IPS-11a (cell line): ENCODE results near the gene ELP4.

Experiments used
- H3K4me3 ChIP-seq: one replicate; pipeline ENCODE4 v1.5.1; 2013; ENCODE audit warnings: low read depth, low read length, control low read depth

The ELP4 gene

DNA sequence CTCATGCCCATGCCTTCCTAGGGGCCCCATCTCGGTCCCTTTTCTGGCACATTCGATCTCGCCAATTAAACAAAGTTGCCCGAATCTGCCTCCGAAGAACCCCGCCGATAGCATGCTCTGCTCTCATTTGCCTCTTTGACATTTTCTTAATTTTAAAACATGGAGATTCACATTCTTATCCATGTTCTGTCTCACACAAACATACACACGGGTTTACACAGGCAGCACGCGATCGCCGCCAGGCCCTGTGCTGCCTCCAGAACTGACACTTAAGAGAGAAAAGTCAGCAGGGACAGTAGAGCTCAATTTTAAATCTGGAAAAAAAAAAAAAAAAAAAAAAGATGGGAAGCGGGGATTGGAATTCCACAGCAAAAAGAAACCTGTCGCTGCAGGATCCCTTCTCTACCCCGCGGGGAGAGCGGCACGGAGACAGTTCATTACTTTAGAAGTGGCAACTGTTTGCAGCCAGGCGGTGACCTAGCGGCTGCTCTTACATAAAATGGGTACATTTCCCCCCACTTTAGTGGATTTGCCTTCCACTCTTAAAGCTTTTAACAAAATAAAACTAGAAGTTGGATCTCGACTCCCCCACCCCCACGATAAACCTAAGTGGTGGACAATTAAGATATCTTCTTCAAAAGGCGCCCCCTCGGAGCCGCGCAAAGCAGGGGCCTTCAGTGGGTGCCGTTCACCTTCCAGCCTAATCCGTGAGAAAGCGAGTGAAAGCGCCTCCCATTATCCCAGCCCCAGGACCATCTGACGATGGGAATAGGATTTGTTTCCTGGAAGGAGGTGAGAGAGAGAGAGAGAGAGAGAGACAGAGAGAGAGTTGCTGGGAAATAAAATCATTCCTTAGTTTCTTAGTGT, 287.9 kb downstream of the ELP4 start:
- H3K4me3 ChIP-seq: peak overlapping the region; percentile 8

DNA sequence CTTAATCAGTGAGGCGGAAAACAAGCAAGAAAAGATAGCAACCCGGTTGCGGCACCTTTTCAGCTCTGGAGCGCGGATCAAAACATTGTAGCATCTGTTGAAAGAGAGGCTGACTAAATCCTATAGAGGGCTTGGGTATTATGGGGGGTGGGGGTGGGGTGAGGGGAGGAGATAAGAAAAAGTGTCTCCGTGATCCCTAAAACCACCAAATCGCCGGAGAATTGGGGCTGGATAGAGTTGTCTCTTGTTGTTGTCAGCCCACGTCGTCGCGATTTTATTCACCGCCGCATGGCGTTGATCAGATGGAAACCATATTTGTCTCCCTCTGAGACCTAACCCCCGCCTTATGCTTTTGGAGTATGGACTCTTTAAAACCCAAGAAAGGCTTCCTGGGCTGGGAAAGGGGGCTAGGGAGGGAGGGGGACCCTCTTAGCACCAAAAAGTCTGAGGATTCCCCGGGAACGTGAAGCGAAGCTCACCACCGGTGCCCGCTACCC, 288.5 kb downstream of the ELP4 start:
- H3K4me3 ChIP-seq: peak overlapping the region; percentile 37

DNA sequence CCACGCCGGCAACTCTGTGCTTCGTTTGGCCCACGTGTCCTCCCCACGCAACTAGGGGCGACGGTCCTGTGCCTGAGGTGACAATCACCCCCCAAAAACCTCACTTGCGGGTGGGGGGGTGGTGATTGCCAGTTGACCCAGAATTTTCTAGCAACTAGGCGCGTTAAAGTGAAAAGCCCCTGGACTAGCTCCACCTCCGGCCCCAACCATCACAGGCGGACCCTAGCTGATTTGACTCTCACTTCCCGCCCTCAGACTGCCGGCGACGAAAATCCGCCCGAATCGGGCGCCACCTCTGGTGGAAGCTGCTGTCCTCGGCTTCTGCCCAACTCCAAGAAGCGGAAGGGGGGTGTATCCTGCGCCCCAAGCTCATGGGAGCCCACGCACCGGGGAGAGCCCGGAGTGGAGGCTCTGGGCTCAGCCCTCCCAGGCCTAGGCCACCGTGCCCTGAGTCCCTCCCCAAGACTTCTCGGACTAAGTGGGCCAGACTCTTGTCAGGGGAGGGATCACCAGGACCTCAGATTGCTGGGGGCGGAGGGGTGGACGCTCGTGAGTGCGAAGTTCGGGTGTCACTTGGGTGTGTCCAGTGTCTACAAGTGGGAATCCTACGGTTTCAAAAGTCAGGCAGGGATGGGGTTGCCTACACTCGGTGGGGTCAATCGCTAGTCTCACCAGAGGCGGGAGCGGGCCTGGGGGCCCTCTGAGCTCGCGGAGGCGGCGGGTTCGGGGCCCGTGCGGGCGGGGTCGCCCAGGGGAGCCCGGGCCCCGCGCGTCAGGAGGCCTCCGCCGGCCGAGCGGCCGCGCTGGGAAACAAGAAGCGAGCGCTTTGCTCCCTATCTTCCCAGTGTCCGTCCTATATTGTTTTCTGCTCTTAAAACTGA, 289.2 kb downstream of the ELP4 start:
- peak overlapping the region; percentile 37 for H3K4me3 ChIP-seq

DNA sequence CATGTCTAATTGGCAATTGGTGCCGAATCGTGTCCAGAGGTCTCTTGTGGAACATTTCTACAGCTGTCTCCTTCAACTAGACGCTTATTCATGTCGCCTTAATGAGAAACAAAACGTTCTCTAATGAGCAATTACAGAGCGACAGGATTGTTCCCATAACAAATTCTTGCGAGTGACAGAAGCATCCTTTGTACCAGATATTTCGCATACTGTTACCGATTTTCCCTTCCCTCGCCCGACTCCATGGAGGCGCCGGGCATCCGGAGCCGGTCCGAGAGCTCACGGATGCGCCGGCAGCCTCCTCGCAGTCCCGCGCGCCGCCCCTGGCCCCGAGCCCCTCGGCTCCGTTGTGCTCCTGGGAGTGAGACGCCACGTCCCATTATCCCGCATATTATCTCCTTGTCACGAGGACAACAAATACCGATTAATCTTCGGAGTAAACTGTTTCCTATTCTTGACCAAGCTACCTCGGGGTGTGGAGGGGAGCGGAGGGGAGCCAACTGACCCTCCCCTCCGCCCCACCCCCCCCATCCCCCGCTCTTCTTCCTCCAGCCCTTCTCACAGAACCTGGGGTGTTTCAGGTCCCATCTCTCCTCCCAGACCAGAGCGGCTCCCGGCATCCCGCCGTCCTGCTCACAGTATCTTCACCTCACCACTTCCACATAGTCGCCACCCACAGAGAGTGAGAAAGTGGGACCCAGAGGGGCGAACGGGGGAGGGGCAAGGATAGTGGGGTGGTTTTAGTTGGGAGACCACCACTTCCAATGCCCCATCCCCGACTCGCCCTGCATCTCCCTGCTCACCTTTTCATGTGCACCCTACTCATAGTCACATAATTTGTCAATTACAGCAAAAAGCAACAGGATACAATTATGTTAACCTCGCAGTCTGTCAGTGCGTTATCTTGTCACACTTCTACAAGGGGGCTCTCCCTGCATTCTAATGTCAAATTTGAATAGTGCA, 290.1 kb downstream of the ELP4 start:
- no peak overlapping the region for H3K4me3 ChIP-seq

DNA sequence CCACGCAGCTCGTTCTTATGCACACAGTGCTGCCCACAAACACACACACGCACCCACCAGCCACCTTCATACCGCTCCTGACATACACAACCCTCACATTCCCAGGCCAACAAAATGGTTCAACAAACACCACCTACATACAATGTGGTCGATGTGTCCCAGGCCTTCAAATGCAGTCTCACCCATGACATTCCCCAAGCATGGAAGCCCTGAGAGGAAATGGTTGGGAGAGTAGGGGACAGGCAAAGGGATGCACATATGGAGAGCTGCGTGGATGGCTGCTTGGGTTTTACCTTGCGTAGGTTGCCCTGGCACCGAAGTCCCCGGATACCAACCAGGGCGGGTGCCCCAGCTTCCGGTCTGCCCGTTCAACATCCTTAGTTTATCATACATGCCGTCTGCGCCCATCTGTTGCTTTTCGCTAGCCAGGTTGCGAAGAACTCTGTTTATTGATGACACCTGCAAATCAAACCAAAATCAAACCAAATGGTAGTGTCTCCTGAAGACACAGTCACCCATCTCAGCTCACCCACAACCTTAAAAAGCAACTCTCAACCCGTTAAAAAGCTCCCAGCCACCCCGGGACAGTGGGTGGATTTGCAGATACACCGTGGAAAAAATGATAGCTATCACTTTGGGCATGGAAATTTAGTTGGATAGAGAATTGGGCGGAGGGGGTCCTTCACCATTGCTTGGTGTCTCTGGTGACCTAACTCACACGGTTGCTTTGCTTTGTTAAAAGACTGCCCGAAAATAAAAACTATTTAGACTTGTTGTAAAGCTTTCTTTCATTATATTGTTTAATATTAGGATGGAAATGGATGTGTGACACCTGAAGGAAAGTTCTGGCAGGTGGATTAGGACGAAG, 291.1 kb downstream of the ELP4 start:
- H3K4me3 ChIP-seq: no peak overlapping the region

DNA sequence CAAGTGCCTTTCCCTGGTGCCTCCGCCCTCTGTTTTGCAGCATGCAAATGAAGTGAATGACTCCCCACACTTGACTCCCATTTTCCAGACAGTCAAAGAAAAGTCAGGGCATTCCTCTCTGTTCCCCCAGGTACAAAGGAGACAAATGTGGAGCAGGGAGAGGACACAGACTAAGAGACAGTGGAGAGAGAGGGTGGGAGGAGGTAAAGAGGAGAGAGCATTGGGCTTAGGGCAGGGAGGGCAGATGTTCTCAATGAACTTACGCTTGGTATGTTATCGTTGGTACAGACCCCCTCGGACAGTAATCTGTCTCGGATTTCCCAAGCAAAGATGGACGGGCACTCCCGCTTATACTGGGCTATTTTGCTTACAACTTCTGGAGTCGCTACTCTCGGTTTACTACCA, 291.7 kb downstream of the ELP4 start:
- no peak overlapping the region for H3K4me3 ChIP-seq

DNA sequence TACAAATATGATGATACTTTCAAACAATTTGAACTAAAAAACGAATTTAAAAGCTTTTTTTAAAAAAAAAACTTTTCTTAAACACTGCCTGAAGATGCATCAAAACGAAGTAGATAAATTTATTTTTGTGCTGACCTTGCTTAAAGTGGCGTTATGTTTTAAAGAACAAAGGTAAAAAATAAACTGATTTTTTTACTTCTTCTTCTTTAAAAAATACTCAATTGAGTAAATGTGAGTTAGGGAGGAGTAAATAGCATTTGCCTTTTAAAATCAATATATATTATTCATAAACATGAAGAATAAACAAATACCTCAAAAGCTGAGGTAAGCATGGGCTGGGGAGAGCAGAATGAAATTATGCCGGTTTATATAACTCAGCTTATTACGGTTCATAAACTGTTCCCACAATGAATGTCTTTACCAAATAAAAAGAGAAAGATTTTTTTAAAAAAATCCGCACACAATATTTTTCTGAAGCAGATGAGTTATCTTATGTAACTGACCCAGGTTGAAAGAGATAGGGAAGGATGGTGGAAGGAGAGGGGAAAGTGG, 292.5 kb downstream of the ELP4 start:
- H3K4me3 ChIP-seq: no peak overlapping the region

DNA sequence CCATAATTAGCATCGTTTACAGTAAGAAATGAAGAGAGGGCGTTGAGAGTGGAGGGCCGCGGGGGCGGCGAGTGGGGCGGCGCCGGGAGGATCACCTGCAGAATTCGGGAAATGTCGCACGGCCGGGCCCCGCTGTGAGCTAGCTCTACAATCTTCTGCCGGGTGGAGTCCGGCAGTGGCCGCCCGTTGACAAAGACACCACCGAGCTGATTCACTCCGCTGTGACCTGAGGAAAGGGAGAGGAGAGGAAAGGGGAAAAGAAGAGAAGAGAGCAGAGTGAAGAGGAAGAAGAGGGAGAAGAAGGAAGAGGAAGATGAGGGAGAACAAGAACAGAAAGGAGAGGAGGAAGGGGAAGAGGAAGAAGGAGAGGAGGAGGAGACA, 293.0 kb downstream of the ELP4 start:
- no peak overlapping the region for H3K4me3 ChIP-seq

DNA sequence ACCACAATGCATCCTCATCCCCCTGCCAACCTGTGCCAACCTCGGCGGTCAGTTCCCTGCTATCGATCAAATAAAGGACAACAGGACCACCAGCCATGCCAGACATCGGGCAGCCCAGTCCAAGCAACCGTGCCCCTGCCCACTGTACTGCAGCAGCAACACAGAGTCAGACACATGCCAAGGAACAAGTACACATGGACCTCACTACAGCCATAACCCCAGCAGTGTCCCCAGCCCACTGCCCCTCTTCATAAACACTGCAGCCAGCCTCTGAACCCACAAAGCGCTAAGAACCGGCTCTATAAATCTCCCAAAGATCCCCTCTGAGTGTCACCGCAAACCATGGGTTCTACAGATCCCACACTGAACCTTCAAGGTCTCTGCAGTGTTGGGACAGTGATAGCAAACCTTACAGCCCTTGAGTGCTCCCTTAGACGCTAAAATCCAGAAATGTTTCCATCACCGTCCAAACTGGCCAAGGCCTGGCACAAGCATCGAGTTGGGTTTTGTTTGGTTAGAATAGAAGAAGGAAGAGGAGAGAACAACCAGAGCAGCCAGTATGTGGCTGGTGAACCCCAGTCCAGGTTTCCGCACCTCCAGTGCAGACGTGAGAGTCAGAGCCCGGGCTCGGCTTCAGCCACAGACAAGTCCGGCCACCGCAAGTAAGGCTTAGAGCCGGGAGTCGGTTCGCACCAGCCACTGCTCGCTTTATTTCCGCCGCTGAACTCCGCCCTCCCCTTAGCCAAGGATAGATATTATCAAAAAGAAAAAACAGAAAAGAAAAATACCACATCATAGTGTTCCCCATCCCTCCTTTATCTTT, 293.6 kb downstream of the ELP4 start:
- H3K4me3 ChIP-seq: no peak overlapping the region

DNA sequence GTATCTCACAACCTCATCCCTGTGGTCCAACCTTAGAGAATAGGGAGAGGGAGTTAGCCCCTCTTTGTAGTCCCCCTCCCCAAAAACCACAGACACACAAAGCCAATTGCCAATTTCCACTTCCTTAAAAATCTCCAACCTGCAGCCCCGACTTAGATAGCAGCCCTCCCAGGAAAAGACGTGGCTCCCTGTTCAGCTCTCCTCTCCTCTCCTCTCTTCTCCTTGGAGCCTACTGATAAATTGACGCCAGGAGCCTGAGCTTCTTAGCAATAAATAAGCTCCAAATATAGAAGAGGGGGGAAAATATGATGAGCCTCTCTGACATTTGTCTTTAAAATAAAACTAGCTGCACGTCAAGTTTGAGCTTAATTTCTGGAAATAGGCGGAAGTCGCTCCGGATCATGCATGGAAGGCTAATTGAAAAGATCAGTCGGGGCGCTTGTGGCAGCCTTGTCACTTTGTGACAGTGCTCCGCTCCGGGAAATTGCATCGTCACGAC, 294.3 kb downstream of the ELP4 start:
- H3K4me3 ChIP-seq: no peak overlapping the region

DNA sequence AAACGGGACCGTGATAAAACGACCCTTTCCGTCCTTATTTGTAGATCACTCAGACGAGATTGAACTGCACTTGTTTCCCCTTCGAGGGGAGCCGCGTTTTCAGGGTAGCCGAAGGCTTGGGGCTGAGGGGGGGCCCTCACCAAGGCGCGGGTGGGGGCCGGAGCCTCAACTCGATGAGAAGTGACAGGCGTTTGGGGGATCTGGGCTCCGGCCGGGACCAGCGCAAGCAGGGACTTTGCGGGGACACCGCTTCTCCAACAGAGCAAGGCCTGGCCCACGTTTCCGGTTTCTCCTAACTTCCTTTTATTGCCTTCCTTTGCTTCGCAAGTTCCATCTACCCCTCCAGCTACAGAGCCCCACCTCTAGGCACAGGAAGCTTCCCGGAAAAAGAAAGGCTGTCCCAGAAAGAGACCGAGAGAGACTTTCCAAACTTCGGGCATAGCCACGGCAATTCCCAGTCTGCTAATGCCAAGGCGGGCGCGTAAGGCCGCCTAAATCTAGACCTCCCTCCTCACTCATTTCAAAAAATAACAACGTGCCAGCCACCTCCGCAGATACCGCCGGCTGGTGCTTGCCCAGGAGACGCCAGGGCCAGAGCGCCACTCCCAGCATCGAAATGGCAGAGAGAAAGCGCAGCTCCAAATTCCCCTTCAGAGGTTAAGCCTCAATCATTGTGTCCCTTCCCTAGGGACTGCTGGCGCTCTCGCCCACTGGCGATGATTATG, 294.9 kb downstream of the ELP4 start:
- H3K4me3 ChIP-seq: no peak overlapping the region

DNA sequence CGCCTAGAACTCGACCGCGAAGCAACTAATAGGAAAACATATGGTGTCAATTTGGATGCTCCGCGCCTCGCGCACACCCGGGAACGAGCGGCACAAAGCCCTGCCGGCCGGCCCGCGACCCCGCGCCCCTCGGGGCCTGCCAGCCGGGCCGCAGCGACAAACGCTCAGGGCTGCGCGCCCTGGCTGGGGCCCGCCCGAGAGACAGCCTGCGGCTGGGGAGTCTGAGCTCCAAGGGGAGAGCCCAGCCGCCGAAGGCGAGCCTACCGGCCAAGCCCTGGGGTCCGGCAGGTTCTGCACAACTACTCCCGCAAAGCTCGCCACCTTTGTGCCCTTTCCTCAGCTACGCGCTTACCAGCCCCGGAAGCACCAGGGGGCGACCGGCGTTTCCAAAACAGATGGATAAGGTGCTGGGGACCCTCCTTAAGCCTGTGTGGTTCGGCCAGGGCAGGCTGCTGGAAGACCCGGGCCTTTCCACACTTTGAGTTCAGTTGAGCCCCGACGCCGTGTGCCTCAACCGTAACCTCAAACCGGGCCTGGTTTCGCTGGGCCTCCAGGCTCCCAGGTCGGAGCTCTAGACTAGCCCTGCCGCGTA, 295.6 kb downstream of the ELP4 start:
- H3K4me3 ChIP-seq: no peak overlapping the region

DNA sequence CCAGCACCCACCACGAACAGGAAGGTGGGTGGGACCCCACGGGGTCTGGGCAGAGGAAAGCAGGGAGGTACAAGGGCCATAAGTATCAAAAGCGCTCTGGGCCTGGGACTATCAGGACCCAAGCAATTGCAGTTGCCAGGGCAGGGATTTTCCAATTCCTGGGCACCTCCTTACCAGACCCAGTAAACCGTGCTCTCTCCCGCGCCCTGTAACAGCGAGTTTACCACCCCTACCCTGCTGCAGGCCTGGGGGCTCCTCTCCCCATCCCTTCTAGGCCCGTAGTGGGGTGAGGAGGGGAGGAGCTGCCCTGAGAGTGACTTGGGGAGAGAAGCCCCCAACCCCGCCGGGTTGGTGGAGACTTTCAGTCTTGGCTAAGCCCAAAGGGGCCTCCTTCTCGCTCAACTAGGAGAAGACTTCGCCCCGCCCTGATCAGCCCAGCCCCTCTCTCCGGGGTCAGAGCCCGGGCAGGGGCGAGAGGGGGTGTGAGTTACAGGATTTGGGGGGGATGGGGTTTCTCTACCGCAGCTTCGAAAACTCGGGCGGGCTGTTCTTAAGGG, 296.1 kb downstream of the ELP4 start:
- no peak overlapping the region for H3K4me3 ChIP-seq

DNA sequence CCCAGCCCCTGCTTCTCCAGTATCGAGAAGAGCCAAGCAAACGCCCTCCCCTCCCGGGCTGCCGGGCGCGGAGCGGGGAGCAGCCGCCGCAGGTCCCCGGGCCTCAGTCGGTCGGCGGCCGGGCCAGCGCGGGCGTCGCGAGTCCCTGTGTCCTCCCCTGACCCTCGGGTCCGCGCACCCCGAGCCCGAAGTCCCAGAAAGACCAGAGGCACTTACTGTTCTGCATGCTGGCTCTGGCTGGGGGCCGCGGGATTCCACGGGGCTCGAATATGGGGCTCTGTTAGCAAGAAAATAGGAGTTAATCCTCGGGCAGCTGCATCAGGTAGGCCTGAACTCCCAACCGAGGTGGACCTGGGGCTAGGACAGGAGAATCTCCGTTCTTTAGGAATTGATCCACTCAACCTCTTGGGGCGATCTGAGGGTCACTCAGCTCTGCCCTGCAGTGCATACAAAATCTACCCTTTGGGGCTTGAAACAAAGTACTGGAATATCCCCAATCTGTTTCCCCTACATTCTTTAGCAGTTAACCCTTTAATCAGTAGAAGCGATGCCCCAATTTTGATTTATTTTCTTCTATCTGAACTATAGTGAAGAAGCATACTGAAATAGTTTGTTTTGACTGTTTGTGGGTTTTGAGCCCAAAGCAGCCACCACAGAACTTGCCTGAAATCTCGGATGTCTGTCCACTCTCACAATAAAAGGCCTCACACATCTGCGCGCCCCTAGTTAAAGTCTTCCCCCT, 296.8 kb downstream of the ELP4 start:
- no peak overlapping the region for H3K4me3 ChIP-seq

DNA sequence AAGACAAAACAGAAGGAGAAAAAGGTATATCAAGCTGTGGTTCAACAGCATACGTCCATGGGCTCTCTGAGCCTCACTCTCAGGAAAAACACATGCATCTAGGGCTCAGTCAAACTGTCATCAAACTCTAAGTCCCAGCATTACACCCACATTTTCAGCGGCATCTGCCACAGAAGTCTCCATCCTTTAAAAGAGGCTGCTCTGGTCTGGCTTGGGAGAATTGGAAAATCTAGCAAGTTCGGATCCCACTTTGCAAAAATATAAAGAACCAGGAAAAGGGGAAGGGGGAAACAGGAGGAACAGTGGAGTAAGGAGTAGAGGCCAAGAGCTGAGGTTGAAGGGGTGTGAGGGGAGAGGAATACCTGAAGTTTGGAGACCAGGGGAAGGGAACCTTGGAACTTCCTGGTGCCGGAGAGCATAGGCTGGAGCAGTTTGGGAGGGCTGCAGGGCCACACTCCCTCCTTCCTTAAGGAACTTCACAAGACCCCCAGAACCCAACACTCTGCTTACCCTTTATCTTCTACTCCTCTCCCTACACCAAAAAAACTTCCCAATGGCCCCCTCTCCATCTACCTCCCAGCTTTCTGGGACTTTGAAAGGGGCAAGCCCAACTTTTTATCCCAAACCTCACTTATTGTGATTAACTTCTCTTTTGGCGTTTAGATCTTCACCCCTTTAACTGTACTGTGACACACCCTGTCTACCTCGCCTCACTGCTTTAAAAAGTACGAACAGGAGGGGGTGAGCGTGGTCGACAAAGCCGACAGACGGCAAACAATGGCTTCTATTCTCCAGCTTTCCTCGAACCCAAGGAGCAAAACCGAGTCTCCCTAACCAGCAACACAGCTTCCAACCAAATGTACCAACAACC, 297.6 kb downstream of the ELP4 start:
- H3K4me3 ChIP-seq: no peak overlapping the region
